Putamen (tissue), 1 donor: ENCODE measurements around the gene TRAF5.
"Not testable (repeated sequence)": the region's sequence is repeated elsewhere in the genome, so short reads cannot be mapped to it uniquely, and the experiment has no call there.

ENCODE experiments used
- DNase-seq: peaks from one replicate; pipeline ENCODE4 v3.0.0-alpha.2; 2016; ENCODE audit warnings: low spot score

TRAF5 gene

DNA sequence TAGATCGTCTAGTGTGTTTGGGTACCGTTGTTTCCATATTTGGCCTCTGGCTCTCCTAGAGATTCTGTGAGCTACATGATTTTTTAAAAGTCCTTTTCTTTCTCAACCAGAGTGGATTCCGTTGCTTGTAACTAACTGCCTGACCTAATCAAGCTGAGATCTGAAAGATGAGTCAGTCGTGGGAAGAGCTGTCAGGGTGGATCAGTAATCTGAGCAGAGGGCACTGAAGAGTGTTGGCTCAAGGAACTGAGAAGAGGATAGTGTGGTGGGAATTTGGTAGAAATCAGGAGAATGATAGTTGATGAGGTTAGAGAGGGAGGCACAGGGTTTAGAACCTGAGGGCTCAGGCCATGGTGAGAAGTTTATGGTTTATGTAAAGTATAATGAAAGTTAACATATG lies 52.2 kb downstream of the TRAF5 start:
- no peak for DNase-seq

DNA sequence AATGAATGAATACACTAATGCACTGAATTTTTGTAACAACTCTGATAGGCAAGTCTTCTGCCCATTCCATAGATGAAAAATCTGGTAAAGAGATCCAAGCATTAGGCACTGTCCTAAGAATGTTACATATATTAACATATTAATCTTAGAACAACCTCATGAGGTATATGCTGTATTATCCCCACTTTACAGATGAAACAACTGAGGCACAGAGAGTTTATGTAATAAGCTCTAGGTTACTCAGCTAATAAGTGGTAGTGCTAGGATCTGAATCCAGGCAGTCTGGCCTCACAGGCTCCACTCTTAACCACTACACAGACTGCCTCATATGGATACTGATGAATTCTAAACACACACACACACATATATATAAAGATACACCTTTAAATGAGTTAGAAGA lies 52.8 kb downstream of the TRAF5 start:
- no peak for DNase-seq

- no peak for DNase-seq
Observed at GRCh38 chr1:211381481-211382181, 55.0 kb downstream of the TRAF5 start.

DNA sequence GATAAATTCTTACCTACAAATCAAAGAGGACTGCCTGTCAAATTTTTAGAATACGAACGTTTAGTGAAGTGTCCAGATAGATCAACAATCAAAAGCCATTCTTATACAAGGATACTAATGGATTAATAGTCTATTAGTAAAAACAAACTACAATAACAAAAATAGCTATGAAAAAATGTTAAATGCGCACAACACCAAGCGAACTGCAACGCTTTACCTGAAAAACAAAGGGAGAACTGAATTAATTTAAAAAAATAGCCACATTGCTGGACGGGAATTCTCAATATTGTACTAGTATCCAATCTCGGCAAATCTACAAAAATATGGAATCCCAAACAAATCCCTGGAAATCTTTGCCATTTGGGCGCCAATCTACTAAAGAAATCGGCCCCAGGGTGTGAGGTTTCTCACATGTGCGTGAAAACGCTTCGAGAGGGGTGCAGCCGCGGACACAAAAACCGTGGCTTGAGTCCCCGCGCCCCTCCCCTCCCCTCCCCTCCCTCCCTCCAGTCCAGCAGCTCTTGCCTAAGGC lies 55.6 kb downstream of the TRAF5 start:
- peak; percentile 4 for DNase-seq

GRCh38 chr1:211382714-211383480 lies 56.3 kb downstream of the TRAF5 start:
- DNase-seq, result peak; percentile 94

GRCh38 chr1:211384524-211384923 lies 57.9 kb downstream of the TRAF5 start:
- DNase-seq, result no peak

GRCh38 chr1:211386921-211387320 lies 60.3 kb downstream of the TRAF5 start:
- no peak for DNase-seq

DNA sequence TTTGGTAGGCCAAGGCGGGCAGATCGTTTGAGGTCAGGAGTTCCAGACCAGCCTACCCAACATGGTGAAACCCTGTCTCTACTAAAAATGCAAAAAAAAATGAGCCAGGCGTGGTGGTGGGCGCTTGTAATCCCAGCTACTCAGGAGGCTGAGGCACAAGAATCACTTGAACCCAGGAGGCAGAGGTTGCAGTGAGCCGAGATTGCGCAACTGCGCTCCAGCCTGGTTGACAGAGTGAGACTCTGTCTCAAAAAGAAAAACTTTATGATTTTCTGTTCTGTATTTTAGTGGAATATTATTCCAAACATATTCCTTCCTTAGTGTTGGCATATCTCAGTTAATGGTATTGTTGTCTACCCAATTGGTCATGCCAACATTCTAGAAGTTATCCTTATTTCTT lies 64.2 kb downstream of the TRAF5 start:
- DNase-seq, result not testable (repeated sequence)

GRCh38 chr1:211393203-211393602 lies 66.6 kb downstream of the TRAF5 start:
- DNase-seq, result no peak

- DNase-seq, result not testable (repeated sequence)
Observed at GRCh38 chr1:211398266-211398930, 71.8 kb downstream of the TRAF5 start.

DNA sequence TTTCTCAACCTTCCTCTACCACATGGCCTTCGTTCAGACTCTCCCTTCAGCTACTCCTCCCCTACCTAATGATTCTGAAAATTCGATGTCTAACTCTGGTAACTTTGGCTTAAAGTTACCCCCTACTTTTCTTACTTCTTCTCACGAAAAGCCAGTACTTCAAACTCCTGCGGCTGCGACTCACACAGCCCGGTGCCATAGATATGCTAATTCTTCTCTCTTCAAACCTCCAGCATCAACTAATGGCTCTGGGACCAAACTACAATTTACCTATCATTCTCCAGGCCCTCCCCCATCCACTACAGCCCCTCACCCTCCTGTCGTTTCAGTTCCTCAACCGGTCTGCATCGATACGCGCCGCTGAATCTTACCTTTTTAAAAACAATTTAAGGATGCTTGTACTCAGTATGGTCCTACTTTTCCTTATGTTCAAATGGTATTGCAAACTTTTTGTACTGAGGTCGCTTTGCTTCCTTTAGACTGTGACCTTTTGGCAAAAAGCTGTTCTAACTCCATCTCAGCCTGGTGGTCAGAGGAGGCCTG lies 73.3 kb downstream of the TRAF5 start:
- not testable (repeated sequence) for DNase-seq

DNA sequence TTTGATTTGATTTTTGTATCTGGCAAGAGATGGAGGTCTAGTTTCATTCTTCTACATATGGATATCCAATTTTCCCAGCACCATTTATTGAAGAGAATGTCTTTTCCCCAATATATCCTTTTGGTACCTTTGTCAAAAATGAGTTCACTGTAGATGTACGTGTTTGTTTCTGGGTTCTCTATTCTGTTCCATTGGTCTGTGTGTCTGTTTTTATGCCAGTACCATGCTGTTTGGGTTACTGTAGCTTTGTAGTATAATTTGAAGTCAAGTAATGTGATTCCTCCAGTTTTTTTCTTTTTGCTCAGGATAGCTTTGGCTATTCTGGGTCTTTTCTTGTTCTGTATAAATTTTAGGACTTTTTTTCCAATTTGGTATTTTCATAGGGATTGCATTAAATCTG lies 75.1 kb downstream of the TRAF5 start:
- DNase-seq, result not testable (repeated sequence)

- not testable (repeated sequence) for DNase-seq
Observed at GRCh38 chr1:211406086-211406485, 79.5 kb downstream of the TRAF5 start.

GRCh38 chr1:211407749-211408148 lies 81.1 kb downstream of the TRAF5 start:
- not testable (repeated sequence) for DNase-seq

DNA sequence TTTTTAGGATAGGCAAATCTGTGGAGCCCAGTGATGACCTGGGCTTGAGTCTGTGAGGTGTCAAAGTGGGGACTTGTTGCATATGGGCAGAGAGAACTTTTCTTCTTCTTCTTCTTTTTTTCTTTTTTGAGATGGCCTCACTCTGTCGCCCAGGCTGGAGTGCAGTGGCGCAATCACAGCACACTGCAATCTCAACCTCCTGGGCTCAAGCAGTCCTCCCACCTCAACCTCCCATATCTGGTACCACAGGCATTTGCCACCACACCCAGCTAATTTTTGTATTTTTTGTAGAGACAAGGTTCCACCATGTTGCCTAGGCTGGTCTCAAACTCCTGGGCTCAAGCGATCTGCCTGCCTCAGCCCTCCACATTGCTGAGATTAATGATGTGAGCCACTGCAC lies 85.0 kb downstream of the TRAF5 start:
- no peak for DNase-seq

- no peak for DNase-seq
Observed at GRCh38 chr1:211415700-211416099, 89.1 kb downstream of the TRAF5 start.

DNA sequence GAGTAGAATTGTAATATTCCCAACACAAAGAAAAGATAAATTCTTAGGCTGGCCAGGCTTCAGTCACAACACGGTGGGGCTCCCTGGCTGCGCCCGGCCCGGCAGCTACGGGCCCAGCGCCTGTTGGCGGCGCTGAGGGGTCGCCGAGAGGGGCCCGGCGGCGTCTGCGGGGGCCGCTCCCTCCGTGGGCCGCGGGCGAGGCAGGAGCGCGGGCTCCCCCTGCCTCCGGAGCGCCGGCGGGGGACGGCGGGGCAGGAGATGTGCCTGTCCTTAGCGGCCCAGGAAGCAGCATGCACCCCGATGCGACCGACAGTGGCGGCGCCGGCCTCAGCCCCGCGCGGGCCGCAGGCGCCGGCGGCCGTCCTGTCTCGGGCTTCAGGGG lies 89.6 kb downstream of the TRAF5 start:
- peak; percentile 2 for DNase-seq

DNA sequence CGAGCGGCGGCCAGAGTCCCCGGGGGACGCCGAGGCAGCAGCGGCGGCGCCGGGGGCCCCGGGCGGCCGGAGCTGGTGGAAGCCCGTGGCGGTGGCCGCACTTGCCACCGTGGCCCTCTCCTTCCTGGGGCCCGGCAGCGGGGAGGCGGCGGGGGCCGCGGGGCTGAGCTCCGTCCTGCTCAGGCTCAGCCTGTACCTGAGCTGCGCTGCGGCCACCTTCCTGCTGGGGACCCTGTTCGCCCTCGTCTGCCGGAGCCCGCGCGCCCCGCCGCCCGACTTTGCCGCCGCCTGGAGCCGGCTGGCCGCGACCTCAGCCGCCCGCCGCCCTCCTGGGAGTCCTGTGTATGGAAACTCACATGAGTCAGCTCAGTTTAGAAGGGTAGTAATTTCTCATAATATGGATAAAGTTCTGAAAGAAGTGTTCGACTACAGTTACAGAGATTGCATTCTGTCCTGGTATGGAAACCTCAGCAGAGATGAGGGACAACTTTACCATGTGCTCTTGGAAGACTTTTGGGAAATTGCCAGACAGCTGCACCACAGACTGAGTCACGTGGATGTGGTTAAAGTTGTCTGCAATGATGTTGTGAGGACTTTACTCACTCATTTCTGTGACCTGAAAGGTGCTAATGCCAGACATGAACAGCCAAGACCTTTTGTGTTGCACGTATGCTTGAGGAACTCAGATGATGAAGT lies 90.1 kb downstream of the TRAF5 start:
- not testable (repeated sequence) for DNase-seq

- no peak for DNase-seq
Observed at GRCh38 chr1:211420389-211420788, 93.8 kb downstream of the TRAF5 start.

- DNase-seq, result no peak
Observed at GRCh38 chr1:211420845-211421454, 94.3 kb downstream of the TRAF5 start.

DNA sequence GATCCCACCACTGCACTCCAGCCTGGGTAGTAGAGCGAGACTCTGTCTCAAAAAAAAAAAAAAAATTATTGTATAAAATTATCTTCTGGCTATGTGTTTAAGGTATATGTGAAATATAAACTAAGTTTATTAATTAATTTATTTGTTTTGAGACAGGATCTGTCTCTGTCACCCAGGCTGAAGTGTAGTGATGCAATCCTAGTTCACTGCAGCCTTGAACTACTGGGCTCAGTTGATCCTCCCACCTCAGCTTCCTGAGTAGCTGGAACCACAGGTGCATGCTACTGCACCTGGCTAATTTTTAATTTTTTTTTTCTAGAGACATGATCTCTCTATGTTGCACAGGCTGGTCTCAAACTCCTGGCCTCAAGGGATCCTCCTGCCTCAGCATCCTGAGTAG lies 97.4 kb downstream of the TRAF5 start:
- no peak for DNase-seq
